ENCODE measurements around the gene GLRA3.
"Not testable (repeated sequence)": the region's sequence is repeated elsewhere in the genome, so short reads cannot be mapped to it uniquely, and the experiment has no call there.

GLRA3 gene

GRCh38 chr4:174828845-174829701 lies at the start of gene GLRA3:
Gene GLRA3 (minus strand): TSS chr4:174829247. CDS start chr4:174828811, 436 bp downstream.
- DNase-seq (ENCODE audit: low spot score): peak; percentile 25

GRCh38 chr4:174874898-174875297 lies 45.9 kb upstream of the GLRA3 start:
- no peak for DNase-seq (ENCODE audit: low spot score)

GRCh38 chr4:174873931-174874330 lies 44.9 kb upstream of the GLRA3 start:
- DNase-seq (ENCODE audit: low spot score): no peak

- DNase-seq (ENCODE audit: low spot score): not testable (repeated sequence)
Measured at GRCh38 chr4:174873146-174873545, 44.1 kb upstream of the GLRA3 start.

- no peak for DNase-seq (ENCODE audit: low spot score)
Measured at GRCh38 chr4:174871407-174871806, 42.4 kb upstream of the GLRA3 start.

GRCh38 chr4:174870311-174870710 lies 41.3 kb upstream of the GLRA3 start:
- no peak for DNase-seq (ENCODE audit: low spot score)

GRCh38 chr4:174869339-174869738 lies 40.3 kb upstream of the GLRA3 start:
- DNase-seq (ENCODE audit: low spot score): no peak

DNA sequence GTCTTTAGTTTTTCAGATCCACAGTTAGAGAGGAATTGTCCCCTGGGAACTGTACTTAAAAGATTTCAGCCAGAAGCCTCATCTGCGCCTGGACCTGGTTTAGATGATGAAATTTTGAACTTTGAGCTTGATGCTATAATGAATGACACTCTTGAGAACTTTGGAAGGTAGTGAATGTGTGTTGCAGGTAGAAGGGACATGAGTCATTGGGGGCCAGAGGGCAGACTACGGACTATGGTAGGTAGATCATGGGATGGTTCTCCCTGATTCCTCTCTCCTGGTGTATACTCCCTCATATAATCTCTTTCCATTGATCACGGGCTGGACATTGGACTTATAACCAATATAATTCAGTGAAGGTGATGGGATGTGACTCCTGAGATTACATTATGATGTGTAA lies 38.9 kb upstream of the GLRA3 start:
- DNase-seq (ENCODE audit: low spot score): no peak

DNA sequence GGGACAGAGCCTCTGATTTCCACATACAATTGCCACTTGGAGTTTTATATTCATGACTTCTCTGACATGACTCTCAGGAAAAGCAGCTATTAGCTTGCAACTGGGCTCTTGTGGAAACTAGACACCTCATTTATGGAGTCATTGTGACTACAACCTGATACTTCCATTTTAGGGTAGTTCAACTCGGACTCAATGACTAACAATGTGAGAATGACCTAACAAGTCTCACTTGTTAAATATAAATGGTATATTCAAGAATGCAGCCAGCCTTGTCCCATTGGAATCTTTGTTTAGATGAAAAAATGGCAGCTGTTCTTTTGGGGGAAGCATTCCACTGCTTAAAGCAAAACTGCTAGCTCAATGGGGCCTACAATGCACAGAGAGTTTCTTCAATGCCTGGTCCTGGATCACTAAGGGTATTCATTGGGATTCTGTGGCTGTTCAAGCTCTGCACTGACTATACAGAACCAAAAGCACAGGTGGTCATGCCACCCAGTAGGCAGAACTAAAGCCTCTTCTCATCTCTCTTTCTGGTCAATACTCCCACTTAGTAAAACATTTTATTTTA lies 36.5 kb upstream of the GLRA3 start:
- DNase-seq (ENCODE audit: low spot score): no peak

- no peak for DNase-seq (ENCODE audit: low spot score)
Measured at GRCh38 chr4:174864031-174864430, 35.0 kb upstream of the GLRA3 start.

DNA sequence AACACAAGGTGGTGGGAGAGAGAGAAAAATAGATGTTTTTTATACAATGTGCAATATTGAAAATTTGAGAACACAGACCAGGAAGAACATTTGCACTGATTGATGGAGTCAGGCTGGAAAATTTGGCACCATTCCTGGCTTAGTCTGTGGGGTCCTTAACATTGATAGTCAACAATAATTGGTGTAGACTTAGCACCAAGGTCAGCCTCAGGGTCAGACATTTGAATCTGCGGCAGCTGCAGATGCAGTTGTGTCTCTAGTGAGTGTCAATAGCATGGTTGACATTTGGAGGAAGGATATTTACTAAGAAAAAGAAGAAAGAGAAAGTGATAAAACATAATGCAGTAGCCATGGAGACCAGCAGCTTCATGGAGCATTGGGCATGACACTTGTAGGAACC lies 31.5 kb upstream of the GLRA3 start:
- no peak for DNase-seq (ENCODE audit: low spot score)

GRCh38 chr4:174859904-174860303 lies 30.9 kb upstream of the GLRA3 start:
- DNase-seq (ENCODE audit: low spot score): no peak

GRCh38 chr4:174856926-174857800 lies 28.1 kb upstream of the GLRA3 start:
- no peak for DNase-seq (ENCODE audit: low spot score)

GRCh38 chr4:174855050-174855449 lies 26.0 kb upstream of the GLRA3 start:
- no peak for DNase-seq (ENCODE audit: low spot score)

- DNase-seq (ENCODE audit: low spot score): no peak
Measured at GRCh38 chr4:174853629-174854028, 24.6 kb upstream of the GLRA3 start.

DNA sequence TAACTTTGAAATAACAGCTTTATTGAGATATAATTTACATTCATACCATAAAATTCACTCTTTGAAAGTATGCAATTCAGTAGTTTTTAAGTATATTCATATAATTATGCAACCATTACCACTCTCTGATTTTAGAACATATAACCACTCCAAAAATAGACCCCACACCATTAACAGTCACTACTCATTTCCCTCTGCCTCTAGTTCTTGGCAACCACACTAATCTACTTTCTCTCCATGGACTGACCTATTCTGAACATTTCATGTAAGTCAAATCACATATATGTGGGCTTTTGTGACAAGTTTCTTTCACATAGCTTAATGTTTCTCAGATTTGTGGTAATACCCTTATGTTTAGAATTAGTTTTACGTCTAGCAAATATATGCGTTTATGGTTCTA lies 19.5 kb upstream of the GLRA3 start:
- DNase-seq (ENCODE audit: low spot score): no peak

DNA sequence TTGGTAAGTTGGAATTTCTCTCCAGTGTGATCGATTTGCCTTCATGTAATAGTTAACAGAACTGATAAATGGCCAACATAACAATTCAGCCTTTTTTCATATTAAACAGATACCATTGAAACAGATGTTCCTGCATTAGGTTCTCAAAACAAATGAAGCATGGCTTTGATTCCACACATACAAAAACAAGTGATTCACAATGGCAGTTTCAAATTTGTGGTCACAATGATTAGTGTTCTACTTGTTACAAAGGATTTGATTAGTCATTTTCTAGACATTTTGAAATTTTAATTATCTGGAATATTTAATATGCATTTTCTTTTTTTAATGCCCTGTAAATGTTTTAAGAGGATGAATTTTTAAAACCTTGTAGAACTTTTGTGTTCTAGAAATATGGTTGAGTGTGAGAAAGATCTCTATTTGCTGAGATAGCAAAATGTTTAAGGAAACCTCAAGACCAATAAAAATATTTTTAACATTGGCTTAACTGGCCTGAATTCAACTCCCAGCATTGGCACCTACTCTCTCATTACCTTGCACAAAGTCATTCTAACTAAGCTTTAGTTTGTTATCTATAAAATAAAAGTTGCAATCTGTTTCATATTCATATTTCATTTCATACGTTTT lies 18.9 kb upstream of the GLRA3 start:
- no peak for DNase-seq (ENCODE audit: low spot score)

DNA sequence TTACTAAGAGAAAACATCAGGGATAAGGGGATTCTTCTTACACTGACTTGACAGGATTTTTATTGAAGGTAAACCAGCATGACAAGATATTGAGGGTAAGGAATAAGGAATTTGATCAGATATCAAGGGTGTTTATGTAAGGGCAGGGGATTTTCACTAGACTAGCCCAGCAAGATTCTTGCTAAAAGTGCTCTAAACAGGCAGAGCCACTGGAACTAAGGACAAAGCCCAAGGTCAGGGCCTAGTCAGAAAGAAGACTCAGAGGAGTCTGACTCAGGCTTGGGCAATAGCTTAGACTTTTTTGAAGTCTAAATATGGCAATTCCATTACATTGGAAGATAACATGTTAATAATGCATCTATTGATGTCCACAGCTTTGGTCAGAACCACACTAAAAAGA lies 6.5 kb upstream of the GLRA3 start:
- no peak for DNase-seq (ENCODE audit: low spot score)

GRCh38 chr4:174834477-174834876 lies 5.4 kb upstream of the GLRA3 start:
- no peak for DNase-seq (ENCODE audit: low spot score)

DNA sequence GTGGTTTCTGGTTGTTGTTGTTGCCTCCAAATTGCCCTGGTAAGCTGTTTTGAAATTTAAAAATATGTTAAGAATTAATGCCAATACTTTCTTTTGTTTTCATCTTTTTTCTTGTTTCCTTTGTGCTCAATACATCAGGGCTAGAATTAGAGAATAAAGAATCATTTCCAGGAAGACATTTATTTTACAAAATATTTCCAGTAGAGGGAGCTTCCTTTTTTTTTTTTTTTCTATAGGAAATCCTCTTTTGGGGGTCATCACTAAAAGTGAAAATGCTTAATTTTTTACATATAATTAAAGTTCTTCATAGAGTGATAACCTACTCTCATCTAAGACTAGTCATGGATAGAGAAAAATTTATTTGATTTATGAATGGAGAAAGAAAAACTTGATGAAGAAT lies 2.4 kb downstream of the GLRA3 start:
- no peak for DNase-seq (ENCODE audit: low spot score)

DNA sequence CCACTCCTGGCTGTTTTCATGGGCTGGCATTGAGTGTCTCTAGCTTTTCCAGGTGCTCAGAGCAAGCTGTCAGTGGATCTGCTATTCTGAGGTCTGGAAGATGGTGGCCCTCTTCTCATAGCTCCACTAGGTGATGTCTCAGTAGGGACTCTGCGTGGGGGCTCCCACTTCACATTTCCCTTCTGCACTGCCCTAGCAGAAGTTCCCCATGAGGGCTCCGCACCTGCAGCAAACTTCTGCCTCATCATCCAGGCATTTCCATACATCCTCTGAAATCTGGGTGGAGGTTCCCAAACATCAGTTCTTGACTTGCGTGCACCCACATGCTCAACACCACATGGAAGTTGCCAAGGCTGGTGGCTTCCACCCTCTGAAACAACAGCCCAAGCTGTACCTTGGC lies 13.8 kb downstream of the GLRA3 start:
- no peak for DNase-seq (ENCODE audit: low spot score)

GRCh38 chr4:174813292-174813691 lies 15.8 kb downstream of the GLRA3 start:
- no peak for DNase-seq (ENCODE audit: low spot score)
